Stimulated activated CD4-positive, alpha-beta T cell treated with anti-CD3 and anti-CD28 coated beads, TNF-alpha, amount 100 ng/mL, for 1 hour (primary cell): ENCODE measurements around the gene PLA2G4B.

ENCODE experiments used
- DNase-seq, 3 donors: peaks; one replicate each; pipeline ENCODE4 v3.0.0-alpha.2; 2020; ENCODE audit warnings: low read depth in 3 of 3, low spot score in 1 of 3

Gene PLA2G4B

DNA sequence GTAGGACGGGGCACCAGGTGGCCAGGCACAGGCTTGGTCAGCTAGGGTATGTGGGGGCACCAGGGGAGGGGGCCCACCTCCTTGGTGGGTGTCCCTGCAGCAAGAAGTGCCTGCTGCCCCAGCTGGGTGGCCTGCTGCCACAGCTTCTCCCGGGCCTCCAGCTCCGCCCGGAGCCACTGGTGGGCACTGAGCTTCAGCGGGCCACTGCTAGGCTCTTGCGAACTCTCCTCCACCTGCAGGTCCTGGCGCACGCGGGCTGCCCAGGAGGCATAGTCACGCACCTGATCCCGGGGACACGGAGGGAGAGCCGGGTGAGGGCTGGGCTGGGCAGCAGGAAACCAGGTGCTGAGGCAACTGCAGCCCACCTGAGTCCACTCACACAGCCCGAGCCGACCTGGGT lies 29.7 kb downstream of the PLA2G4B start:
- DNase-seq: no peak

DNA sequence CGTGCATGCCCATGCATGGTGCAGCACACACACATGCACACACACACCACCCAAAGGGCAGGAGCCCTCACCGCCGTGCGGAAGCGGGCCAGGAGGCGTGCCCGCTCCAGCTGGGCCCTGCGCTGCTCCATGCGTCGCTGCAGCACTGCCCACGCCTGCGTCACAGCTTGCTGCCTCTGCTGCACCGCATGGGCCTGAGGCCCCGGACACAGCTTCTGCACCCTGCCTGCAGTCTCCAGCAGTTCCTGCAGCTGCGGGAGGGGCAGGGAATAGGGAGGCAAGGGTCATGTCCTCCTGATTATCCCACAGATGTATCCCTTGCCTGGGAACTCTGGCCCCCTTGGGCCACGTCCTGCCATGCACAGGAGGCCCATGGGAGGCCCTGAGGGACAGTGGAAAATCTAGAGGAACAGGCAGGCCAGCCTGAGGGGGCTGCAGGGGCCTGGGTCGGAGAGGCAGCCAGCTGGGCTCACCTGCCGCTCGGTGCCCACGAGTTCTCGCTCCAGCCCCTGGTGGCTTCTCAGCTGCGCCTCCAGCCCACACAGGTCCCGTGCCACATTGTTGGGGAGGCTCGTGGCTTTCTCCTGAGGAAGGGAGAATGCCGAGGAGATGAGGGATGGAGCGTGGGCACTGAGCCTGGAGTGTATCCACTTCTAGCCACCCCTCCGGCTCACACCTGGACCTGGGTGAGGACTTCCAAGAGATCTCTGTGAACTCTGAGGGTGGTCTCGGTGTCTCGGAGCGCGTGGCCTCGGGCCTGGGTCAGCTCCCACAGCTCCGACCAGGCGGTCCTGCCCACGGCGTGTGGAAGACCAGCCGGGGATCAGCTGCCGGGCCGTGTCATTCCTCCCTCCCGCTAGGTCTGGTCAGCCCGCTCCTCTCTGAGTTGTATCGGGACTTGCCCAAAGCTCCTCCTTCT lies 31.4 kb downstream of the PLA2G4B start:
- no peak for DNase-seq

DNA sequence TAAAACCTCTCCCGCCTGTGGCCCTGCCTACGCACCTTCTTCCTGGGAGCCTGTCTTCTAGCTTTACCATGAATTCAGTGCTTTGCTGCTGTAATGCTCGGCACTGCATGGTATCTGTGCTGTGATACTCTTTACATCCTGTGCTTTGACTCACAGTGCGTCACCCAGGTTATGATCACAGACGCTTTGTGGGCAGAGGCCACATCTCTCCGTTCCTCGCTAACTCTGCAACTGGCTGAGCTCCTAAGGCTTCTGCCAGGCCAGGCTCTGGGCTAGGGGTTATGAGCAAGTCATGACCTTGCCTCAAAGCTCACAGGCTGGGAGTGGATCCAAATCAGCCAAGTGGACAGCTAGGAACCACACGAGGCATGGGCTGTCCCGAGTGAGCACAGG lies 32.0 kb downstream of the PLA2G4B start:
- peak in 2 of 3 donors; percentile 7 to 29 for DNase-seq

DNA sequence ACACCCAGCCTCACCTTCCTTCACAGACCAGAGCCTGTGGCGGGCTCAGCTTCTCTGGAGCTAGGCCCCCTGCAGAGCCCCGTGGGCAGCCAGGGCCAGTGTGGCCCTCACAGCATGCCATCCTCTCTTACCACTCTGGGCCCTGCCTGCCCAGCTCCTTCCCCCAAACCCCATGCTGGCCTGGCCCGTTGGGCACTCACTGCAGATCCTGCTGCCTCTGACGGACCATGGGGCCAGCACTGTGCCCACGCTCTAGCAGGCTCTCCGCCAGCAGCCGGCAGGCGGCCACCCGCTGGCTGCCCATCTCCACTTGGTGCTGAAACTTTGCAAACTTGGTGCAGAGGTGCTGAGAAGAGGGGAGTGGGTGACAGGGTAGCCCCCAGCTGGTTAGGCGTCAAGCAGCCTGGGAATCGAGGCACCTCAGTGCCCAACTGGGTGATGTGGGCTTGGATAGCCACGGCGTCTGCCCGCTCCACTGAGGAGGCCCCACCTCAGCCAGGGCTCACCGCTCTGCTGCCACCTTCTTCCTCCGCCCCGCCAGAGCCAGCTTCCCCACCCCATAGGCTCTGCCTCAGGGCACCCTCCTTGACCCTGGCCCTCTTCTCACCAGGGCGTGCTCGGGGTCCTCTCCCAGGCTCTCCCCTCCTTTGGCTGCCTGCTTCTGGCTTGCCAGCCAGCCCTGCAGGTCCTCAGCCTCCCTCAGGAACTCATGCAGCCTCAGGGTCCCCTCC lies 32.7 kb downstream of the PLA2G4B start:
- no peak for DNase-seq

DNA sequence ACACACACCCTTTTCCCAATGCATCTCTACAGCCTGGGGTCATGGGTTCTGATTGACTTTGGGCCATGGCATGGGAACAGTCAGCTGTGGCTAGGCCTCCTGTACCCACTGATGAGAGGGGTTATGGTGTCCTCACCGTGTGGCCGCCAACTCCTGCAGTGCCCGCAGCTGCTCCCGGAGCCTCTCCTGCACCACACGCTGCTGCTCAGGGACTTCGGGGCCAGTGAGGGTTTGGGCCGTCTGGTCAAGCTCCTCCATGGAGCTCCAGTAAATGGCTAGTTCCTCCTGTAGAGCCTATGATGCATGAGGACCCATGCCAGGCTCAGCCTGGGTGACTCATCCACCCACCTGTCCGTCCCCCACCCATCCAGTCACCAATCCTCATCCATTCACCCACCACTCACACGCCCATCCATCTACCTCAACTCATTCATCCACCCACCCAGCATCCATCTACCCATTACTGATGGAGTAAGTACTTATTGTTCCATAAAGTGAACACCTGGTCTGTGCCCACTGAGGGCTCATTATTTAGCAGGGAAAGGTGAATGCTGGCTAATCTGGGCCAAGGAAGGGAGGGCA lies 33.6 kb downstream of the PLA2G4B start:
- DNase-seq: no peak

DNA sequence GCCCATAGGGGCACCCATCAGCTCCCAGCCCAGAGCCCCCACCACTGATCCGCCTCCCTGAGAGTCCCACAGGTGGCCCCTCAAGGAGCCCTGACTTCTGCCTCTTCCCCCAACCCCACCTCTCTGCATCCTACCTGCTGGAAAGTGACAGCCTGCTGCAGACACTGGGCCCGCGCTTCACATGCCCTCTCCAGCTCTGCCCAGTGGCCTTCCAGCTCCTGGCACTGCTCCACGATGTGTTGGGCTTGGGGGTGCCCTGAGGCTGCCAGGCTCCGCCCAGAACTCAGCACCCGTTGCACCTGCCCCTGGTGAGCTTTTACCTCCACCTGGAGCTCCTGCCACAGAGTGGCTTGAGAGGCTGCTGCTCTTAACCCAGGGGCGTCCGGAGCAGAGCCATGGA lies 35.1 kb downstream of the PLA2G4B start:
- no peak for DNase-seq

DNA sequence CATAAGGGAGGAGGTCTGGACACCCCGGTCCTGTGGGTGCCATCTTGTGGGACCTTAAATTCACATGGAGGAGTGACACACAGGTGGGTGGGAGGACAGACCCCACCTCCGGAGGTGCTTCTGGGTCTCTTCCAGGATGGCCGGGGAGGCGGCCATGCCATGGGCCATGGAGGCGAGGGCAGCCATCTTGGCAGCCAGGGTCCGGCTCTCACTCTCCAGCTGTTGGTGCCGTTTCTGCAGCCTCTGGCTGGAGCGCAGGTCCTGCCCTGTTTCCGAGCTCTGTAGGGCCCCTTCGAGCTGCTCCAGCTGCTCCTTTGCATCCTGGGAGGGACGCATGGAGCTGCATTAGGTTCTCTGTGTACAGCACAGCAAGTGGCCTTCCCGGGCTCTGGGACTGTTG lies 36.1 kb downstream of the PLA2G4B start:
- no peak for DNase-seq

DNA sequence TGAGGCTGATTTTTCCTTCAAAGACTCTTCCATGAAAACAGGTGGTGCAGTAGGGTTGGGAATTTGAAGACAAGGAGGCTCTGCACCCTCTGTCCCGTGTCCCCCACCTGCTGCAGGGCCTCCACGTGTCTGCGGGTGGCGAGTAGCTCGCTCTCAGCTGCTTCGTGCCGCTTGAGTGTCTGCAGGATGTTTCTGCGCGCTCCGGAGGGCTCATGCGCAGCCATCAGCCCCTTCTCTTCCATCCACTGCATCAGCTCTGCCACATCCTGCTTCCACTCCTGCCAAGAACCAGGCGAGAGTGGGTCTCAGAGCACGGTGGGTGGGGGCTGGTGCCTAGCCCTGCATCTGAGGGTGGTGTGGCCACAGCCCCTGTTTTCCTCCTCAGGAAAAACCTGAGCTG lies 37.4 kb downstream of the PLA2G4B start:
- DNase-seq: no peak

DNA sequence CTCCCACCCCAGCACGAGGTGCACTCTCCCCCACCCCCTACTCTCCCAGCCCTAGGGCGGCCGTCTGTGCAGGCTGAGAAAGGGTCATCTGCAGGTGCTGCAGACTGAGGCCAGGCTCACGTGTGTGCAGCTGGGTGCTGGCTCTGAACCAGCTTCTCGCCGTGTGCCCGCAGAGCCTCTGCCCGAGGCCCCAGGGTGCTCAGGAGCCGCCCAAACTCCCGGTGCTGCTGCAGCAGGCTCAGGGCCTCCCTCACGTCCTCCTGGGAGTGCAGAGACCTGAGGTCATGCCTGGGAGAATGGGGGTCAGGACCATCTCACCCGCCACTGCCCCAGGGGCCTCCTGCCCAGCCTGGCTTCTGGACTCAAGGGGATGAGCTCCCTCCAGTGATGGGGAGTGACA lies 38.0 kb downstream of the PLA2G4B start:
- DNase-seq: no peak

DNA sequence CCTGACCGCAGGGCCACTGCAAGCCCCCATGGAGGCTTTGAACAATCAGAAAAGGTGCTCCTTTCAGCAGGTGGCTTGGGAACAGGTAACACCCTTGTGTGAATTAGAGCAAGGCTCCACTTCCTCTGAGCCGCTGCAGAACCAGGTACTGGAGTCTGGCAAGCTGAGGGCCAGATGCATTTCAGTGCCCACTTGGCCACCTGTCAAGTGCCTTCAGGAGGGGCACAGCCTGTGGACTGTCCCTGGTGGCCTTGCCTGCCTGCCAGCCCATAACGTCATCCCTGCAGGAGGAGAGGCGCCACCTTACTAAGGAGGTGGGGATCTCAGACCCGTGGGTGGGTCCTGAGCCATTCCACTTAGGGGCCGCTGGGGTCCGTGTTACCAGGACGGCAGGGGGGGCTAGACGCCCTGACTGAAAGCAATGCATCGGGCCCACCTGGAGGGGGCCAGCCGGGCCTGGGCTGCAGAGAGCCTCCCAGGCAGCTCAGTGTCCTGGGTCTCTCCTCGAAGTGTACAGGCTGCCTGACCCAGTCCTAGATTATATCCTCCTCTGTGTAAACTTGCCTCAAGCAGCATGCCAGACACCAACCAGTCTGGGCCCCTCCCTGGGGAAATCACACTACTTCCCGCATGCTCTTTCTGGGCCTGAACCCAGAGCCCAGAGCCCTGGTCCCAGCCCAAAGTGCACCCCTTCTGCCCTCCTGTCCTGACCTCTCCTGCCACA lies 39.1 kb downstream of the PLA2G4B start:
- no peak for DNase-seq

DNA sequence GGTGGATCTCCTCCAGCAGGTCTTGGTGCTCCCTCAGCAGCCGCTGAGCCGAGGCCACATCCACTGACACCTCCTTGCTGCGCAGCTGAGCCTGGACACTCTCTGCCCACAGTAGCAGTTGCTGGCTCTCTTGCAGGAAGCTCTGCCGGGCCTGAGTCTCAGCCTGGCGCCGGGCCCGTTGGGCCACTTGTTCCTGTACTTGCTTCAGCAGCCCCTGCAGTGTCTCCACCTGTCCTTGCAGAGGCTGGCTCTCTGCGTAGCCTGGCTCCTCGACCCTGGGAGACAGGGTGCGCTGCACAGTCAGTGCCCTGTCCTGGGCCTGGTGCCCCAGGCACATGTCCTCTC lies 39.7 kb downstream of the PLA2G4B start:
- no peak for DNase-seq

DNA sequence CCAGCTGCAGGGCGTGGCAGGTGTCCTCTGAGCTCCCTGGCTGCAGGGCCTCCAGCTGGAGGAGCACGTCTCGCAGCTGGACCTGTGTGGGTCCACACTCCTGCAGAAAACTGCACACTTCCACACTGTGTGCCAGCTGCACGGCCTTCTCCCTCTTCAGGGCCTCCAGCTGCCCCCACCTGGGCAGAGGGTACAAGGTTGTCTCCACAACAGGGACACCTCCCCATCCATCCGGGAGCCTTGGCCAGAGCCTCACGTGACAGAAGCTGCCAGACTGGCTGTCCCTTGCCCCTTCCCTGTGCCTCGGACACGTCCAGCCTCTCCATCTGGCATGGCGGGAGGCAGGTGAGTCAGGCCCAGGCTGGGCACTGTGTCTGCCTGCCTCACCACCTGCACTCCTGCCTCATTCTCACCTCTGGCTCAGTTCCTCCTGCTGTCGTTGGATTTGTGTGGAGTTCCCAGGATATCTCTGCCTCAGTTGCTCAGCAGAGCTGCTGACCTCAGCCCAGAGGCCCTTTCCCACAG lies 40.7 kb downstream of the PLA2G4B start:
- DNase-seq: no peak

DNA sequence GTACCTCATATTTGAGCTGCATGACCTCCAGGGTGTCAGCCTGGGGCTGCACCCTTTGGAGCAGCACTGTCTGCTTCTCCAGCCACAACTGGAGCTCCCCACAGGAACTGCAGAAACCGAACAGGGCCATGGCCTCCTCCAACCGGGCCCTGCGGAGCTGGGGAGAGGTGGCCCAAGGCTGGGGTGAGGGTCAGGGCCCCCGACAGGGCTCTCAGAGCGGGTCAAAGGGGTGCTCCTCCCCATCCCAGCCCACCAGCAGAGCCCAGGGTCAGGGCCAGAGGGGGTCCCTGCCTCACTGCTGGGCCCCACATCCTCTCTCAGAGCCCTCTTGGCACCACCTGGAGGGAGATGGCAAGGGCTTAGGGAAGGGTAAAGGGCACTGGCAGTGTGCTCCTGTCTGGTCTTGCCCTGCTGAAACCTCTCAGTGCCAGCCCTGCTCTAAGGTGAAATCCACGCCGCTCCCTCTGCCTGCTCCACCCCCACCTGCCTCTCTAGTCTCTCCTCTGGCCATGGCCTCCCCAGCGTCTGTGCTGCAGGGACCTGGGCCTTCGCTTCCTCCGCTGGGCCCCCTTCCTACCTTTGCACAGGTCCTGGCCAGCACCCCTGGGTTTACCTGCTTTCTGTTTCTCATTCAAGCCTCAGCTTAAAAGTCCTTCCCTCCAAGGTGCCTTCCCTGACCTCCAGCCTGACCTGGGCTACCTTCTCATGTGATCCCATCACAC lies 41.7 kb downstream of the PLA2G4B start:
- DNase-seq: no peak

DNA sequence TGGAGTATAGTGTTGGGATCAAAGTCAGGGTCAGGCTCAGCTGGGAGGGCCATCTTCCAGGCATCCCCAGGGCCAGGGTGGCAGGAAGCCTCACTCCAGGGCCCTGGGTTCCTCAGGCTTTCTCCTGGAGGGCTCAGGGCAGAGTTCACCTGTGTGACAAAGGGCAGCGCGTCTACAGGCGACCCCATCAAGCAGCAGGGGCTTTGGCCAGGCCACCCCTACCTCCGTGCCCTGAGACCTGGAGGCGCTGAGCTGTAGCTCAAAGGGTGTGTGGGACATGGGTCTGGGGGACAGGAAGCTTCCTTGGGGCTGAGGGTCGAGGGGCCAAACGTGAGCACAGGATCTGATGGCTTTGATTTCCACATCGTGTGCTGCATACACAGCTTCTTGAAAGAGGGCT lies 42.4 kb downstream of the PLA2G4B start:
- no peak for DNase-seq

DNA sequence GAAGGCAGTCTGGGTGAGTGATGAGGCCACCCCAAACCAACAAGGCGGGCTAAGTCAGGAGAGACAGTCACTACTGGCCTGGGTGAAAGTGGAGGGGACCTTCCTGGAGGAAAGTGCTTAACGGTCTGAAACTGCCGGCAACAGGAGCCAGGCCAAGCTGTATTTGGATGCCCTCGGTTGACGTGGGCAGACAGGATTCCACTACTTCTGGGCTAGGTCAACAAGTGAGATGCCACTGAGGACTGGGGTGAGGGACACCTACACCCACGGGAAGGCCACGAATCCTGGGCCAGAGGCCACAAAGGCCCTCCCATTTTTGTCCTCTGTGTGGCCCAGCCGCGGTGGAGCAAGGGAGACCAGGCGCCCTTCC lies 42.9 kb downstream of the PLA2G4B start:
- DNase-seq: no peak

DNA sequence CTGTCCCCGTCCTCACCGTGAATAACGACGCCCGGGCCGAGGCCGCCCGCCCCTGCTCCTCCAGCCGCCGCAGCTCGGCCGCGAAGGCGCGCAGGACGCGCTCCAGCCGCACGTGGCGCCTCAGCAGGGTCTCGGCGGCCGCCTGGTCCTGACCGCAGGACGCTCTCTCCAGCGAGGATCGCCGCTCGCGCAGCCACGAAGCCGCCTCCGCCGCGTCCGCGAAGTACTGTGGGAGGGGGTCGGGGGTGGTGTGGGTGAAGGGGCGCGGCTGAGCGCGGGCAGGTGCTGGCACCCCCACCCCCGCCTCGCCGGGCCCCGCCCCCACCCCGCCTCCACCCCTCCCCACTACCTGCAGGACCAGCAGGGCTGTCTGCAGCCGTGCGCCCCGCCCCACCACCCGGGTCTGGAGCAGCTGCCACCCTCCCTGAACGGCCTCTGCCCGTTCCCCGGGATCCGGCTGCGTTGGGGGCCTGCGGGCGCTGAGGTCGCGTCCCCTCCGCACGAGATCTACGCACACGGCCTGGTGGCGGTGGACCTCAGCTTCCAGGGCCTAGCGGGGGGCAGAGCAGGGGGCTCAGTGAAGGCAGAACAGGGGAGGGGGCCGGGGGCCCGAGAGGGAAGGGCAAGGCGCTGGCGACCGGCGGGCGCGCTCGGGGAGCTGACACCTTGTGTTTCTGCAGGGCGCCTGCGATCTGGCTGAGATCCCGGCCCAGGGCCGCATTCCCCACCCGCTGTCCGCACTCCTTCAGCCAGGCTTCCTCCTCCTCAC lies 43.5 kb downstream of the PLA2G4B start:
- DNase-seq: no peak

DNA sequence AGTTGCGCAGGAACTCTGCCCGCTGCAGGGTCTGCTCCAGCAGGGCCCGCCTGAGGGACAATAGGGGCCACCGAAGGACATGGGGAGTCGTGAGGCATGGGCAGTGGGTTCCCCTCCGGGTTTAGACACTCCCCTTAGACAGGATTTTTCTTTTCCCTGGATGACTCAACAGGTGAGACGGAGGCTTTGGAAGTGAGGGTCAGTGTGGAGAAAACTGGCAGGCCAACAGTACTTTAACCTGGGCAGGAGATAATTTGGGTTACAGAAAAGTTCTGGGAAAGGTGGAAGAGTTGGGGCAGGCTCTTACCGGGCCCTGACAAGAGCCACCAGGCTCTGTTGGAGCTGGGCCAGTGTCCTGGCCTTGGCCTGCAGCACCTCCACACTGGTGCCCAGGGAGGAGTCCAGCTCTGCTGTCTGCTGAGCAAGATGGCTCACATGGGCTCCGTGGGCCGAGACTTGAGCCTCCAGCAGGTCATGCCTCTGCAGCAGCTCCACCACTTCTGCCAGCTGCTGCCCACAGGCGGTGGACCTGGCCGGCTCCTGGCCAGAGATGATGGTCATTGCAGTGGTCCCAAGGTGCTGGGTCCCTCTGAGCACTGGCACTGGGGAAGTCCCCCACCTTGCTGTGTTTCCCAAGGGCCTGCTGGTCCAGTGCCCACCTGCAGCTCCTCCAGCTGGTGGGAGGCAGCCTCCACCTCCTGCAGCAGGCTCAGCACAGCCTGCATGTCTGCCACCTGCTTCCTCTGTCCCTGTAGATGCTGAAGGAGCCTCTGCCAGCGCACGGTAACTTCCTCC lies 44.2 kb downstream of the PLA2G4B start:
- DNase-seq: no peak

DNA sequence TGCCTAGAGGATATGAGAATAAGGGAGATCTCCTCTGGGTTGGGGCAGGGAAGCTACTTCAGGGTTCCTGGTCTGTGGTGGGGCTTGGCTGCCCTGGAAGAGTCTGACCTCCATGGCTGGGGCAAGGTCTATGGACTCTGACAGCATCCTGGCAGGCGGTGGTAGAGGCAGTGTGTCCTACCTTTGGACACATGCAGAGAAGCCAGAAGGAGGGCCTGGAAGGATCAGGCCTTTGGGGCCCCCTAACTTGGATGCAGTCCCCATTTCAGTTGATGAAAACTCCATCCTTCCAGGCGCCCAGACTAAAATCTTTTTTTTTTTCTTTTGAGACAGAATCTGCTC lies 44.8 kb downstream of the PLA2G4B start:
- DNase-seq: no peak

DNA sequence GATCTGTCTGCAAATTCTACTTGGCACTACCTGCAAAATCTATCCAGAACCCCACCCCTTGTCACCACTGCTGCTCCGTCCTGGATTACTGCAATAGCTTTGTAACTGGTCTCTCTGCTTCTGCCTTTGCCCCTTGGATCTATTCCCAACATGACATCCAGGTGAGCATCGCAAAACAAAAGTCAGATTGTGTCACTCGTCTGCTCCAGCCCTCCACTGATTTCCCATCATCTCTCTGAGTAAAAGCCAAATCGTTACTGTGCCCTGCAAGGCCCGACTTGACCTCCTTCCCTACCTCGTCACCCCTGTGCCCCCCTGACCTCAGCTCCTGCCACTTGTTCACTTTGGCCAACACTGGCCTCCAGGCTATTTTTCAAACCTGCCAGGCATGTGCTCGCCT lies 45.8 kb downstream of the PLA2G4B start:
- DNase-seq: no peak
